AG09309 (cell line): ENCODE data around the gene ADGRB2.

ENCODE experiments used
- DNase-seq: peaks from one replicate; pipeline ENCODE4 v3.0.0-alpha.2; 2010; ENCODE audit warnings: low read depth
- H3K4me3 ChIP-seq: 2 replicates; pipeline ENCODE4 v1.5.1; 2011; ENCODE audit warnings: mild to moderate bottlenecking, low read depth, low read length, moderate library complexity; ENCODE audit not compliant: control insufficient read depth
- CTCF ChIP-seq: IDR thresholded peaks from 2 replicates; pipeline ENCODE4 v1.5.1; 2011; ENCODE audit warnings: mild to moderate bottlenecking, low read depth, low read length, inconsistent platforms; ENCODE audit not compliant: insufficient read depth, control insufficient read depth; ENCODE audit errors: missing control alignments

ADGRB2 gene

GRCh38 chr1:31782421-31783410 is 18.6 kb upstream of the ADGRB2 start:
- H3K4me3 ChIP-seq, result no peak overlapping the region
- DNase-seq, result no peak
- TF ChIP-seq CTCF, result no peak

- DNase-seq, result no peak
- H3K4me3 ChIP-seq, result no peak overlapping the region
- no peak for TF ChIP-seq CTCF
Measured at GRCh38 chr1:31781756-31782371, 17.7 kb upstream of the ADGRB2 start.

GRCh38 chr1:31781138-31781755 is 17.1 kb upstream of the ADGRB2 start:
- no peak for DNase-seq
- no peak for TF ChIP-seq CTCF
- no peak overlapping the region for H3K4me3 ChIP-seq

GRCh38 chr1:31780632-31781031 is 16.5 kb upstream of the ADGRB2 start:
- TF ChIP-seq CTCF, result no peak
- no peak overlapping the region for H3K4me3 ChIP-seq
- no peak for DNase-seq

GRCh38 chr1:31779687-31780086 is 15.5 kb upstream of the ADGRB2 start:
- H3K4me3 ChIP-seq, result no peak overlapping the region
- TF ChIP-seq CTCF, result no peak
- DNase-seq, result no peak

- no peak for DNase-seq
- no peak for TF ChIP-seq CTCF
- no peak overlapping the region for H3K4me3 ChIP-seq
Measured at GRCh38 chr1:31778763-31779488, 14.8 kb upstream of the ADGRB2 start.
